NCI-H187 treated with DMSO at 0.1 percent for 48 hours (cell line): ENCODE data around the gene COL16A1.

Experiments used
- DNase-seq: peaks from one replicate; lab custom pipeline; 2025; lab: John Stamatoyannopoulos, UW

COL16A1 gene

GRCh38 chr1:31703431-31704270 is at the start of gene COL16A1:
TSS of gene COL16A1 (minus strand) at chr1:31704017. CDS start at chr1:31702193, 1,824 bp downstream.
- no peak for DNase-seq

- DNase-seq: no peak
Measured at GRCh38 chr1:31752952-31753475, 49.2 kb upstream of the COL16A1 start.

- DNase-seq: no peak
Measured at GRCh38 chr1:31752258-31752657, 48.4 kb upstream of the COL16A1 start.

- DNase-seq: no peak
Measured at GRCh38 chr1:31751822-31752241, 48.0 kb upstream of the COL16A1 start.

- no peak for DNase-seq
Measured at GRCh38 chr1:31750858-31751510, 47.2 kb upstream of the COL16A1 start.

- no peak for DNase-seq
Measured at GRCh38 chr1:31749785-31750735, 46.2 kb upstream of the COL16A1 start.

- DNase-seq: no peak
Measured at GRCh38 chr1:31748365-31748764, 44.5 kb upstream of the COL16A1 start.

- DNase-seq: no peak
Measured at GRCh38 chr1:31747304-31747703, 43.5 kb upstream of the COL16A1 start.

- no peak for DNase-seq
Measured at GRCh38 chr1:31746687-31747086, 42.9 kb upstream of the COL16A1 start.

GRCh38 chr1:31745946-31746670 is 42.3 kb upstream of the COL16A1 start:
- DNase-seq: no peak

- DNase-seq: no peak
Measured at GRCh38 chr1:31745096-31745945, 41.5 kb upstream of the COL16A1 start.

- no peak for DNase-seq
Measured at GRCh38 chr1:31744165-31744888, 40.5 kb upstream of the COL16A1 start.

GRCh38 chr1:31742462-31743212 is 38.8 kb upstream of the COL16A1 start:
- no peak for DNase-seq

GRCh38 chr1:31739346-31739745 is 35.5 kb upstream of the COL16A1 start:
- no peak for DNase-seq

GRCh38 chr1:31736675-31737074 is 32.9 kb upstream of the COL16A1 start:
- no peak for DNase-seq

- no peak for DNase-seq
Measured at GRCh38 chr1:31735571-31735970, 31.8 kb upstream of the COL16A1 start.

GRCh38 chr1:31734582-31735107 is 30.8 kb upstream of the COL16A1 start:
- no peak for DNase-seq

- DNase-seq: no peak
Measured at GRCh38 chr1:31733389-31734219, 29.8 kb upstream of the COL16A1 start.
